Fibroblast of gingiva (primary cell): ENCODE measurements around the gene SIK2.
A peak's percentile ranks its signal among the peaks of the same experiment; 100 is the strongest.
"Not testable (repeated sequence)": the region's sequence is repeated elsewhere in the genome, so short reads cannot be mapped to it uniquely, and the experiment has no call there.

Source experiments
- DNase-seq: peaks from one replicate; pipeline ENCODE4 v3.0.0-alpha.2; 2011; ENCODE audit warnings: low read depth

Gene SIK2

GRCh38 chr11:111658493-111658892 lies 56.2 kb downstream of the SIK2 start:
- not testable (repeated sequence) for DNase-seq

GRCh38 chr11:111659201-111660115 lies 57.2 kb downstream of the SIK2 start:
- no peak for DNase-seq

- no peak for DNase-seq
Observed at GRCh38 chr11:111660822-111661221, 58.6 kb downstream of the SIK2 start.

- no peak for DNase-seq
Observed at GRCh38 chr11:111663820-111664219, 61.6 kb downstream of the SIK2 start.

GRCh38 chr11:111665777-111666176 lies 63.5 kb downstream of the SIK2 start:
- peak; percentile 11 for DNase-seq

GRCh38 chr11:111668980-111669379 lies 66.7 kb downstream of the SIK2 start:
- no peak for DNase-seq

- no peak for DNase-seq
Observed at GRCh38 chr11:111671383-111671782, 69.1 kb downstream of the SIK2 start.

- no peak for DNase-seq
Observed at GRCh38 chr11:111672949-111673348, 70.7 kb downstream of the SIK2 start.

GRCh38 chr11:111674941-111675340 lies 72.7 kb downstream of the SIK2 start:
- no peak for DNase-seq

GRCh38 chr11:111675891-111676290 lies 73.6 kb downstream of the SIK2 start:
- DNase-seq, result no peak

- peak; percentile 5 for DNase-seq
Observed at GRCh38 chr11:111676878-111677585, 74.8 kb downstream of the SIK2 start.

GRCh38 chr11:111680486-111681175 lies 78.4 kb downstream of the SIK2 start:
- no peak for DNase-seq

- DNase-seq, result no peak
Observed at GRCh38 chr11:111683806-111684205, 81.6 kb downstream of the SIK2 start.

- DNase-seq, result no peak
Observed at GRCh38 chr11:111684251-111684650, 82.0 kb downstream of the SIK2 start.

GRCh38 chr11:111688013-111688412 lies 85.8 kb downstream of the SIK2 start:
- no peak for DNase-seq

- no peak for DNase-seq
Observed at GRCh38 chr11:111691176-111691575, 88.9 kb downstream of the SIK2 start.

GRCh38 chr11:111691741-111692140 lies 89.5 kb downstream of the SIK2 start:
- DNase-seq, result no peak

GRCh38 chr11:111693224-111693937 lies 91.1 kb downstream of the SIK2 start:
- no peak for DNase-seq

- DNase-seq, result peak; percentile 78
Observed at GRCh38 chr11:111694851-111695250, 92.6 kb downstream of the SIK2 start.

GRCh38 chr11:111696556-111696955 lies 94.3 kb downstream of the SIK2 start:
- peak; percentile 73 for DNase-seq

GRCh38 chr11:111697933-111698371 lies 95.7 kb downstream of the SIK2 start:
- DNase-seq, result no peak
